Lower leg skin (tissue), 4 donors: Measurements from ENCODE around the gene KRT6B. TPM values are rescaled to one million over a fixed set of nuclear protein-coding genes. Genes with fewer than 3 reads are reported as not detected.

Experiments
- DNase-seq, 2 donors: peaks; one replicate each; pipeline ENCODE4 v3.0.0-alpha.2; 2019; ENCODE audit warnings: low spot score in 2 of 2
- H3K4me3 ChIP-seq: fragments of 200-600 bp; sonication (generic); 2 replicates; pipeline ENCODE4 v1.5.1; 2017; ENCODE audit warnings: mild to moderate bottlenecking, low read depth; ENCODE audit not compliant: poor library complexity, severe bottlenecking
- CTCF ChIP-seq, 3 donors: fragments of 450-650 bp; IDR thresholded peaks; one replicate each; pipeline ENCODE4 v1.5.1; 2016; ENCODE audit warnings: antibody characterized with exemption in 3 of 3, mild to moderate bottlenecking in 3 of 3, moderate library complexity in 2 of 3
- POLR2A ChIP-seq, 2 donors: fragments of 450-650 bp; IDR thresholded peaks; one replicate each; pipeline ENCODE4 v1.6.1; 2016 to 2017; ENCODE audit warnings: antibody characterized with exemption in 2 of 2, mild to moderate bottlenecking in 1 of 2, moderate library complexity in 1 of 2
- WGBS, 2 donors: methylation state at CpG; one replicate each; pipeline ENCODE4 v1.1.5; 2018; 5-methylcytosine and 5-hydroxymethylcytosine counted together
- intact Hi-C: fragments of 100-400 bp; cut with DNase I; formaldehyde crosslinking; loops from one replicate; pipeline ENCODE4 v1.15.0; 2023; ENCODE audit warnings: low total_unique reads
- total RNA-seq, 4 donors: library from RNA; depleted of rRNA; stranded (reverse); fragments of >200 nt; gene quantifications; one replicate each; pipeline ENCODE4 v1.1.0, GENCODE V29; 2016

The KRT6B gene
- total RNA-seq, 4 donors from 2014 or later = 49.8 to 441 (median 157) TPM

GRCh38 chr12:52437508-52437907, 14.4 kb downstream of the KRT6B start:
- H3K4me3 ChIP-seq = no peak overlapping the region
- peak in 1 of 2 donors; percentile 69 for DNase-seq
- 72 to 83% methylated on average over 9 of the region's 9 CpGs for WGBS, 2 donors
- TF ChIP-seq CTCF (IDR thresholded peaks at IDR 0.05) (no peak), POLR2A (IDR thresholded peaks at IDR 0.05) (no peak)
- intact Hi-C loops = no loop called here

GRCh38 chr12:52436828-52437474, 15.0 kb downstream of the KRT6B start:
- DNase-seq = peak in 1 of 2 donors; percentile 60
- WGBS, 2 donors = 64 to 70% methylated on average over 9 of the region's 9 CpGs
- intact Hi-C loops = no loop called here
- H3K4me3 ChIP-seq = no peak overlapping the region
- no peak for TF ChIP-seq POLR2A (IDR thresholded peaks at IDR 0.05)
- no peak for TF ChIP-seq CTCF (IDR thresholded peaks at IDR 0.05)

GRCh38 chr12:52436000-52436827, 15.7 kb downstream of the KRT6B start:
- intact Hi-C loops = no loop called here
- DNase-seq = peak in 1 of 2 donors; percentile 62
- TF ChIP-seq POLR2A (IDR thresholded peaks at IDR 0.05) = no peak
- no peak for TF ChIP-seq CTCF (IDR thresholded peaks at IDR 0.05)
- H3K4me3 ChIP-seq = no peak overlapping the region
- WGBS, 2 donors = 34 to 38% methylated on average over 9 of the region's 9 CpGs

- intact Hi-C loops = no loop called here
- no peak overlapping the region for H3K4me3 ChIP-seq
- 69 to 70% methylated on average over 6 of the region's 6 CpGs for WGBS, 2 donors
- TF ChIP-seq POLR2A (IDR thresholded peaks at IDR 0.05) (no peak), CTCF (IDR thresholded peaks at IDR 0.05) (no peak)
- peak in 1 of 2 donors; percentile 67 for DNase-seq
Observed at GRCh38 chr12:52435659-52435999, 16.3 kb downstream of the KRT6B start.

GRCh38 chr12:52434760-52435530, 17.0 kb downstream of the KRT6B start:
- H3K4me3 ChIP-seq = no peak overlapping the region
- peak in 1 of 2 donors; percentile 17 for DNase-seq
- intact Hi-C loops = no loop called here
- TF ChIP-seq POLR2A (IDR thresholded peaks at IDR 0.05) (no peak), CTCF (IDR thresholded peaks at IDR 0.05) (no peak)
- WGBS, 2 donors = 93% methylated on average over 6 of the region's 6 CpGs
